OCI-LY1 (cell line): ENCODE data around the gene PDE2A.

Experiments
- H2AFZ ChIP-seq: fragments of 200-600 bp; sonication (generic), shearing (Covaris generic); 2 replicates; pipeline ENCODE4 v1.6.0; 2014; ENCODE audit warnings: antibody characterized with exemption, mild to moderate bottlenecking, low read length
- H3F3A ChIP-seq: fragments of 200-600 bp; sonication (generic), shearing (Covaris generic); 2 replicates; pipeline ENCODE4 v1.6.0; 2014; ENCODE audit warnings: mild to moderate bottlenecking, antibody characterized with exemption, low read length, moderate library complexity; ENCODE audit not compliant: insufficient read depth
- H3K27ac ChIP-seq: fragments of 200-600 bp; sonication (generic); 2 replicates; pipeline ENCODE4 v1.5.1; 2014; ENCODE audit warnings: low read length, mixed run types, mild to moderate bottlenecking, low read depth; ENCODE audit not compliant: poor library complexity, severe bottlenecking
- H3K27me3 ChIP-seq: fragments of 200-600 bp; sonication (generic); 2 replicates; pipeline ENCODE4 v1.6.0; 2014; ENCODE audit warnings: antibody characterized with exemption, mild to moderate bottlenecking, low read length, moderate library complexity; ENCODE audit not compliant: insufficient read depth
- H3K36me3 ChIP-seq: fragments of 200-600 bp; sonication (generic); 2 replicates; pipeline ENCODE4 v1.6.1; 2014; ENCODE audit warnings: mild to moderate bottlenecking, antibody characterized with exemption, low read length, moderate library complexity, mixed read lengths; ENCODE audit not compliant: insufficient read depth
- H3K4me1 ChIP-seq: fragments of 200-600 bp; sonication (generic); 2 replicates; pipeline ENCODE4 v1.5.1; 2014; ENCODE audit warnings: mild to moderate bottlenecking, low read length, moderate library complexity; ENCODE audit not compliant: insufficient read depth, severe bottlenecking
- H3K4me2 ChIP-seq: fragments of 200-600 bp; sonication (generic), shearing (Covaris generic); 2 replicates; pipeline ENCODE4 v1.6.1; 2014; ENCODE audit warnings: low read length
- H3K4me3 ChIP-seq: fragments of 200-600 bp; sonication (generic); 2 replicates; pipeline ENCODE4 v1.5.1; 2014; ENCODE audit warnings: low read length, low read depth, mild to moderate bottlenecking, mixed read lengths; ENCODE audit not compliant: poor library complexity, severe bottlenecking
- H3K79me2 ChIP-seq: fragments of 200-600 bp; shearing (Covaris generic); 2 replicates; pipeline ENCODE4 v1.6.1; 2016; ENCODE audit warnings: mixed run types, low read length, mixed read lengths; ENCODE audit not compliant: insufficient read depth
- H3K9ac ChIP-seq: fragments of 200-600 bp; sonication (generic), shearing (Covaris generic); 2 replicates; pipeline ENCODE4 v1.6.1; 2014; ENCODE audit warnings: mild to moderate bottlenecking, low read length, mixed read lengths
- H3K9me2 ChIP-seq: fragments of 200-600 bp; sonication (generic), shearing (Covaris generic); 2 replicates; pipeline ENCODE4 v1.6.1; 2014; ENCODE audit warnings: low read depth, mild to moderate bottlenecking, low read length, mixed read lengths
- H3K9me3 ChIP-seq: fragments of 200-600 bp; shearing (Covaris generic); 2 replicates; pipeline ENCODE4 v1.6.1; 2014; ENCODE audit warnings: low read length, mixed read lengths
- H4K20me1 ChIP-seq: fragments of 200-600 bp; sonication (generic), shearing (Covaris generic); 2 replicates; pipeline ENCODE4 v1.6.0; 2016; ENCODE audit warnings: mild to moderate bottlenecking, low read length; ENCODE audit not compliant: insufficient read depth
- CTCF ChIP-seq: fragments of 200-600 bp; sonication (generic), shearing (Covaris generic); IDR thresholded peaks from 2 replicates; pipeline ENCODE4 v1.5.1; 2017; ENCODE audit warnings: mild to moderate bottlenecking, antibody characterized with exemption, low read length, moderate library complexity, mixed read lengths
- EZH2 ChIP-seq: fragments of 200-600 bp; sonication (generic), shearing (Covaris generic); IDR thresholded peaks from 2 replicates; pipeline ENCODE4 v1.8.0; 2017; ENCODE audit warnings: borderline replicate concordance, mixed run types, mild to moderate bottlenecking, antibody characterized with exemption, low read length, moderate library complexity, mixed read lengths

Gene PDE2A

GRCh38 chr11:72634472-72635095, 39.6 kb downstream of the PDE2A start:
- H3K4me2 ChIP-seq: no peak overlapping the region
- H3K9ac ChIP-seq: no peak overlapping the region
- H3K79me2 ChIP-seq: no peaks in the 10 kb centered on the region
- peaks cover 11% of the 10 kb centered on the region; the same call in 1 of the 2 replicates for H3K27me3 ChIP-seq
- H3K4me1 ChIP-seq: no peaks in the 10 kb centered on the region
- H2AFZ ChIP-seq: no peak overlapping the region
- no peak overlapping the region for H3K27ac ChIP-seq
- H3F3A ChIP-seq: no peaks in the 10 kb centered on the region
- TF ChIP-seq CTCF: no peak
- no peak for TF ChIP-seq EZH2
- H3K4me3 ChIP-seq: no peak overlapping the region
- H3K9me3 ChIP-seq: no peaks in the 10 kb centered on the region
- no peaks in the 10 kb centered on the region for H4K20me1 ChIP-seq
- no peaks in the 10 kb centered on the region for H3K9me2 ChIP-seq
- no peaks in the 10 kb centered on the region for H3K36me3 ChIP-seq

GRCh38 chr11:72634016-72634415, 40.2 kb downstream of the PDE2A start:
- Histone ChIP-seq H3K9me3 (no peaks in the 10 kb centered on the region), H3K27me3 (peaks cover 11% of the 10 kb centered on the region; the same call in 1 of the 2 replicates), H3K36me3 (no peaks in the 10 kb centered on the region), H3K4me3 (no peak overlapping the region), H2AFZ (no peak overlapping the region), H3K4me2 (no peak overlapping the region), H3K9ac (no peak overlapping the region), H4K20me1 (no peaks in the 10 kb centered on the region), H3K4me1 (no peaks in the 10 kb centered on the region), H3K27ac (no peak overlapping the region), H3K9me2 (no peaks in the 10 kb centered on the region), H3K79me2 (no peaks in the 10 kb centered on the region), H3F3A (no peaks in the 10 kb centered on the region)
- no peak for TF ChIP-seq CTCF
- TF ChIP-seq EZH2: no peak

GRCh38 chr11:72633068-72633467, 41.2 kb downstream of the PDE2A start:
- H3K27me3 ChIP-seq: 0 out of 2 replicates have a peak, but pooled peaks cover 8% of the 10 kb centered on the region
- no peak overlapping the region for H3K4me2 ChIP-seq
- TF ChIP-seq EZH2 (no peak), CTCF (no peak)
- no peaks in the 10 kb centered on the region for H3K36me3 ChIP-seq
- no peak overlapping the region for H3K9ac ChIP-seq
- H3K9me3 ChIP-seq: no peaks in the 10 kb centered on the region
- H2AFZ ChIP-seq: no peak overlapping the region
- no peak overlapping the region for H3K4me3 ChIP-seq
- H3K79me2 ChIP-seq: no peaks in the 10 kb centered on the region
- H3F3A ChIP-seq: no peaks in the 10 kb centered on the region
- no peaks in the 10 kb centered on the region for H3K9me2 ChIP-seq
- H3K4me1 ChIP-seq: no peaks in the 10 kb centered on the region
- H4K20me1 ChIP-seq: no peaks in the 10 kb centered on the region
- no peak overlapping the region for H3K27ac ChIP-seq
